Liver (tissue), 9 donors: ENCODE results near the gene UBA7. TPM values are rescaled to one million over a fixed set of nuclear protein-coding genes. Genes with fewer than 3 reads are reported as not detected.

ENCODE experiments used
- DNase-seq: peaks from one replicate; pipeline ENCODE4 v3.0.0-alpha.2; 2017; ENCODE audit warnings: low spot score
- H3K27ac ChIP-seq, 2 donors: one replicate each; pipeline ENCODE4 v1.7.0; 2013; ENCODE audit warnings: inconsistent platforms in 2 of 2, low read length in 2 of 2, control low read depth in 1 of 2, low read depth in 1 of 2, mild to moderate bottlenecking in 1 of 2
- H3K27me3 ChIP-seq, 4 donors: one replicate each; pipeline versions ENCODE4 v1.6.1 to v1.7.0; 2013; ENCODE audit warnings: low read length in 3 of 4, inconsistent platforms in 1 of 4, mild to moderate bottlenecking in 1 of 4, moderate library complexity in 1 of 4; ENCODE audit not compliant: control insufficient read depth in 4 of 4, insufficient read depth in 4 of 4
- H3K36me3 ChIP-seq, 4 donors: one replicate each; pipeline versions ENCODE4 v1.6.1 to v1.7.0; 2013; ENCODE audit warnings: low read length in 3 of 4, mild to moderate bottlenecking in 3 of 4, low read depth in 1 of 4, moderate library complexity in 1 of 4; ENCODE audit not compliant: control insufficient read depth in 4 of 4, insufficient read depth in 3 of 4
- H3K4me1 ChIP-seq, 4 donors: one replicate each; pipeline versions ENCODE4 v1.6.1 to v1.7.0; 2013; ENCODE audit warnings: low read length in 3 of 4, mild to moderate bottlenecking in 3 of 4, moderate library complexity in 1 of 4; ENCODE audit not compliant: control insufficient read depth in 4 of 4, insufficient read depth in 4 of 4
- H3K4me3 ChIP-seq, 3 donors: one replicate each; pipeline versions ENCODE4 v1.6.1 to v1.7.0; 2013; ENCODE audit warnings: low read length in 3 of 3, control low read depth in 1 of 3, low read depth in 1 of 3, mild to moderate bottlenecking in 1 of 3
- H3K9ac ChIP-seq, 2 donors: one replicate each; pipeline ENCODE4 v1.7.0; 2013; ENCODE audit warnings: low read length in 2 of 2, mild to moderate bottlenecking in 2 of 2, moderate library complexity in 2 of 2, control low read depth in 1 of 2, low read depth in 1 of 2
- H3K9me3 ChIP-seq, 4 donors: one replicate each; pipeline versions ENCODE4 v1.6.1 to v1.7.0; 2013; ENCODE audit warnings: low read length in 3 of 4; ENCODE audit not compliant: control insufficient read depth in 4 of 4
- EGR1 ChIP-seq, 2 donors: IDR thresholded peaks; 2 replicates each; pipeline ENCODE4 v1.6.1; 2016 to 2018; ENCODE audit warnings: antibody characterized with exemption in 2 of 2, low read depth in 2 of 2
- FOXA1 ChIP-seq: IDR thresholded peaks from 2 replicates; pipeline ENCODE4 v1.6.1; 2016; ENCODE audit warnings: antibody characterized with exemption
- FOXA2 ChIP-seq: IDR thresholded peaks from 2 replicates; pipeline ENCODE4 v1.6.1; 2016; ENCODE audit warnings: antibody characterized with exemption
- GABPA ChIP-seq, 2 donors: IDR thresholded peaks in 1 of 2; conservative IDR thresholded peaks in 1 of 2; 2 replicates each; pipeline ENCODE4 v1.6.1; 2016; ENCODE audit warnings: antibody characterized with exemption in 2 of 2, mild to moderate bottlenecking in 1 of 2, moderate library complexity in 1 of 2
- HNF4A ChIP-seq, 2 donors: conservative IDR thresholded peaks; 2 replicates each; pipeline ENCODE4 v1.6.1; 2016; ENCODE audit warnings: antibody characterized with exemption in 2 of 2, mild to moderate bottlenecking in 2 of 2
- HNF4G ChIP-seq: IDR thresholded peaks from 2 replicates; pipeline ENCODE4 v1.6.1; 2016; ENCODE audit warnings: antibody characterized with exemption
- JUND ChIP-seq, 2 donors: IDR thresholded peaks; 2 replicates each; pipeline ENCODE4 v1.6.1; 2016; ENCODE audit warnings: antibody characterized with exemption in 2 of 2
- NR2F2 ChIP-seq: IDR thresholded peaks from 2 replicates; pipeline ENCODE4 v1.6.1; 2016; ENCODE audit warnings: antibody characterized with exemption
- RAD21 ChIP-seq, 2 donors: IDR thresholded peaks; 2 replicates each; pipeline ENCODE4 v1.6.1; 2016; ENCODE audit warnings: antibody characterized with exemption in 2 of 2, mild to moderate bottlenecking in 2 of 2
- RXRA ChIP-seq, 2 donors: IDR thresholded peaks; 2 replicates each; pipeline ENCODE4 v1.6.1; 2017 to 2018; ENCODE audit warnings: antibody characterized with exemption in 2 of 2, mild to moderate bottlenecking in 1 of 2
- SP1 ChIP-seq: IDR thresholded peaks from 2 replicates; pipeline ENCODE4 v1.6.1; 2018; ENCODE audit warnings: antibody characterized with exemption, mild to moderate bottlenecking
- TAF1 ChIP-seq: conservative IDR thresholded peaks from 2 replicates; pipeline ENCODE4 v1.6.1; 2016; ENCODE audit warnings: antibody characterized with exemption, mild to moderate bottlenecking
- YY1 ChIP-seq: IDR thresholded peaks from 2 replicates; pipeline ENCODE4 v1.6.1; 2016; ENCODE audit warnings: antibody characterized with exemption, mild to moderate bottlenecking
- WGBS: extraction: QIAGEN DNeasy Blood & Tissue Kit; methylation state at CpG from one replicate; pipeline ENCODE4 v1.1.7; 2013; 5-methylcytosine and 5-hydroxymethylcytosine counted together
- polyA plus RNA-seq, 2 donors: library from polyadenylated mRNA; stranded (reverse) in 1 of 2; unstranded in 1 of 2; fragments of 200-250 nt in 1 of 2; fragments of >200 nt in 1 of 2; fragmentation: Nextera tagmentation in 1 of 2; extraction: Ambion mirVana in 1 of 2; gene quantifications; one replicate each; pipeline versions ENCODE4 v1.2.1 to v1.2.3, GENCODE V29; 2013 to 2015
- total RNA-seq, 2 donors: library from RNA; depleted of rRNA; stranded (reverse); fragments of >200 nt; gene quantifications; one replicate each; pipeline ENCODE4 v1.2.3, GENCODE V29; 2014
- TF ChIP-seq, protein P1 (sequence below): fragments of 150-350 bp; IDR thresholded peaks from 2 replicates; pipeline ENCODE4 v1.5.1; 2017; ENCODE audit warnings: improper control_type of control experiment, low read depth, low read length; ENCODE audit not compliant: missing input control
- TF ChIP-seq, protein P2 (sequence below): IDR thresholded peaks from 2 replicates; pipeline ENCODE4 v1.6.1; 2016; ENCODE audit warnings: antibody characterized with exemption
- TF ChIP-seq, protein P3 (sequence below): IDR thresholded peaks from 2 replicates; pipeline ENCODE4 v1.6.1; 2016; ENCODE audit warnings: antibody characterized with exemption
- TF ChIP-seq, protein P4 (sequence below): IDR thresholded peaks from 2 replicates; pipeline ENCODE4 v1.6.1; 2016; ENCODE audit warnings: antibody characterized with exemption
- TF ChIP-seq, protein P5 (sequence below): IDR thresholded peaks from 2 replicates; pipeline ENCODE4 v1.6.1; 2016; ENCODE audit warnings: antibody characterized with exemption, mild to moderate bottlenecking
- donor health status: healthy.
- donor health status: healthy.
- donor health status: healthy.
- donor health status: healthy.
- donor health status: healthy.

UBA7 gene
- total and polyA plus RNA-seq, 4 donors = 14.6 to 29.5 (median 15.2) TPM

DNA sequence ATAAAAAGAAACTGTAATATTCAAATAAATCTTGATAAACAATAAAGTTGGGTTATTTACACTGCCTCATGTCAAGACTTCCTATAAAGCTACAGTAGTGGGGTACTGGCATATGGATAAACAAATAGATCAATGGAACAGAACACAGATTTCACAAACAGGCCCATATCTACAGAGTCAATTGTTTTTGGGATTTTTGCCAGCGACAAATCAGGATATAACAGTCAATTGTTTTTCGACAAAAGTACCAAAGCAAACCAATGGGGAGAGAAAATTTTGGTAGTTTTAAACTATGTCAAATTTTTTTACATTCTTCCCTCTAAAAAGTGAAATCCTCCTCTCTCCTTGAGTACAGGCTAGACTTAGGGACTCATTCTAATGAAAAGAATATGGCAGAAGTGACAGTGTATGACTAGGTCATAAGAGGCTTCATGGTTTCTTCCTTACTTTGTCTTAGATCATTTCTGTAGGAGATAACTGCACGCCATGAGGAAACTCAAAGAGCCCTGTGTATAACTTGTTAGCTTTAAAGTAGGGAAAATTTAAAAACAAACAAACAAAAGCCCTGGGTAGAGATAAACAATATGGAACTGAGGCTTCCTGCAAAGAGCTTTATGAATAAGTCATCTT, 44.4 kb downstream of the UBA7 start:
- 60% methylated on average over 3 of the region's 3 CpGs for WGBS
- H3K27me3 ChIP-seq = no peaks in the 10 kb centered on the region
- H3K27ac ChIP-seq = no peak overlapping the region
- no peaks in the 10 kb centered on the region for H3K4me1 ChIP-seq
- no peak overlapping the region for H3K4me3 ChIP-seq
- H3K9ac ChIP-seq = no peak overlapping the region
- DNase-seq = no peak
- TF ChIP-seq TAF1 = no peak
- TF ChIP-seq RXRA (IDR thresholded peaks at IDR 0.05) = no peak
- no peak for TF ChIP-seq HNF4A (conservative IDR thresholded peaks at IDR 0.05)
- TF ChIP-seq, protein P1, sequence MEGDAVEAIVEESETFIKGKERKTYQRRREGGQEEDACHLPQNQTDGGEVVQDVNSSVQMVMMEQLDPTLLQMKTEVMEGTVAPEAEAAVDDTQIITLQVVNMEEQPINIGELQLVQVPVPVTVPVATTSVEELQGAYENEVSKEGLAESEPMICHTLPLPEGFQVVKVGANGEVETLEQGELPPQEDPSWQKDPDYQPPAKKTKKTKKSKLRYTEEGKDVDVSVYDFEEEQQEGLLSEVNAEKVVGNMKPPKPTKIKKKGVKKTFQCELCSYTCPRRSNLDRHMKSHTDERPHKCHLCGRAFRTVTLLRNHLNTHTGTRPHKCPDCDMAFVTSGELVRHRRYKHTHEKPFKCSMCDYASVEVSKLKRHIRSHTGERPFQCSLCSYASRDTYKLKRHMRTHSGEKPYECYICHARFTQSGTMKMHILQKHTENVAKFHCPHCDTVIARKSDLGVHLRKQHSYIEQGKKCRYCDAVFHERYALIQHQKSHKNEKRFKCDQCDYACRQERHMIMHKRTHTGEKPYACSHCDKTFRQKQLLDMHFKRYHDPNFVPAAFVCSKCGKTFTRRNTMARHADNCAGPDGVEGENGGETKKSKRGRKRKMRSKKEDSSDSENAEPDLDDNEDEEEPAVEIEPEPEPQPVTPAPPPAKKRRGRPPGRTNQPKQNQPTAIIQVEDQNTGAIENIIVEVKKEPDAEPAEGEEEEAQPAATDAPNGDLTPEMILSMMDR = no peak
- no peak for TF ChIP-seq JUND (IDR thresholded peaks at IDR 0.05)
- no peak for TF ChIP-seq YY1
- TF ChIP-seq NR2F2 = no peak
- TF ChIP-seq FOXA1 = no peak
- TF ChIP-seq, protein P2, sequence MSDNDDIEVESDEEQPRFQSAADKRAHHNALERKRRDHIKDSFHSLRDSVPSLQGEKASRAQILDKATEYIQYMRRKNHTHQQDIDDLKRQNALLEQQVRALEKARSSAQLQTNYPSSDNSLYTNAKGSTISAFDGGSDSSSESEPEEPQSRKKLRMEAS = no peak
- TF ChIP-seq SP1 = no peak
- TF ChIP-seq, protein P3, sequence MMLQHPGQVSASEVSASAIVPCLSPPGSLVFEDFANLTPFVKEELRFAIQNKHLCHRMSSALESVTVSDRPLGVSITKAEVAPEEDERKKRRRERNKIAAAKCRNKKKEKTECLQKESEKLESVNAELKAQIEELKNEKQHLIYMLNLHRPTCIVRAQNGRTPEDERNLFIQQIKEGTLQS = no peak
- TF ChIP-seq HNF4G = no peak
- TF ChIP-seq, protein P4, sequence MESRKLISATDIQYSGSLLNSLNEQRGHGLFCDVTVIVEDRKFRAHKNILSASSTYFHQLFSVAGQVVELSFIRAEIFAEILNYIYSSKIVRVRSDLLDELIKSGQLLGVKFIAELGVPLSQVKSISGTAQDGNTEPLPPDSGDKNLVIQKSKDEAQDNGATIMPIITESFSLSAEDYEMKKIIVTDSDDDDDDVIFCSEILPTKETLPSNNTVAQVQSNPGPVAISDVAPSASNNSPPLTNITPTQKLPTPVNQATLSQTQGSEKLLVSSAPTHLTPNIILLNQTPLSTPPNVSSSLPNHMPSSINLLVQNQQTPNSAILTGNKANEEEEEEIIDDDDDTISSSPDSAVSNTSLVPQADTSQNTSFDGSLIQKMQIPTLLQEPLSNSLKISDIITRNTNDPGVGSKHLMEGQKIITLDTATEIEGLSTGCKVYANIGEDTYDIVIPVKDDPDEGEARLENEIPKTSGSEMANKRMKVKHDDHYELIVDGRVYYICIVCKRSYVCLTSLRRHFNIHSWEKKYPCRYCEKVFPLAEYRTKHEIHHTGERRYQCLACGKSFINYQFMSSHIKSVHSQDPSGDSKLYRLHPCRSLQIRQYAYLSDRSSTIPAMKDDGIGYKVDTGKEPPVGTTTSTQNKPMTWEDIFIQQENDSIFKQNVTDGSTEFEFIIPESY = no peak
- no peak for TF ChIP-seq RAD21 (IDR thresholded peaks at IDR 0.05)
- TF ChIP-seq, protein P5, sequence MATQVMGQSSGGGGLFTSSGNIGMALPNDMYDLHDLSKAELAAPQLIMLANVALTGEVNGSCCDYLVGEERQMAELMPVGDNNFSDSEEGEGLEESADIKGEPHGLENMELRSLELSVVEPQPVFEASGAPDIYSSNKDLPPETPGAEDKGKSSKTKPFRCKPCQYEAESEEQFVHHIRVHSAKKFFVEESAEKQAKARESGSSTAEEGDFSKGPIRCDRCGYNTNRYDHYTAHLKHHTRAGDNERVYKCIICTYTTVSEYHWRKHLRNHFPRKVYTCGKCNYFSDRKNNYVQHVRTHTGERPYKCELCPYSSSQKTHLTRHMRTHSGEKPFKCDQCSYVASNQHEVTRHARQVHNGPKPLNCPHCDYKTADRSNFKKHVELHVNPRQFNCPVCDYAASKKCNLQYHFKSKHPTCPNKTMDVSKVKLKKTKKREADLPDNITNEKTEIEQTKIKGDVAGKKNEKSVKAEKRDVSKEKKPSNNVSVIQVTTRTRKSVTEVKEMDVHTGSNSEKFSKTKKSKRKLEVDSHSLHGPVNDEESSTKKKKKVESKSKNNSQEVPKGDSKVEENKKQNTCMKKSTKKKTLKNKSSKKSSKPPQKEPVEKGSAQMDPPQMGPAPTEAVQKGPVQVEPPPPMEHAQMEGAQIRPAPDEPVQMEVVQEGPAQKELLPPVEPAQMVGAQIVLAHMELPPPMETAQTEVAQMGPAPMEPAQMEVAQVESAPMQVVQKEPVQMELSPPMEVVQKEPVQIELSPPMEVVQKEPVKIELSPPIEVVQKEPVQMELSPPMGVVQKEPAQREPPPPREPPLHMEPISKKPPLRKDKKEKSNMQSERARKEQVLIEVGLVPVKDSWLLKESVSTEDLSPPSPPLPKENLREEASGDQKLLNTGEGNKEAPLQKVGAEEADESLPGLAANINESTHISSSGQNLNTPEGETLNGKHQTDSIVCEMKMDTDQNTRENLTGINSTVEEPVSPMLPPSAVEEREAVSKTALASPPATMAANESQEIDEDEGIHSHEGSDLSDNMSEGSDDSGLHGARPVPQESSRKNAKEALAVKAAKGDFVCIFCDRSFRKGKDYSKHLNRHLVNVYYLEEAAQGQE = no peak
- no peak for TF ChIP-seq GABPA (IDR thresholded peaks at IDR 0.05 in 1 of 2, conservative IDR thresholded peaks at IDR 0.05 in 1 of 2)
- no peak for TF ChIP-seq FOXA2
- no peak for TF ChIP-seq EGR1 (IDR thresholded peaks at IDR 0.05; ENCODE audit: low read depth in 2 of 2)
- no peaks in the 10 kb centered on the region for H3K9me3 ChIP-seq
- H3K36me3 ChIP-seq = peaks cover 0 to 4% (median 0%) of the 10 kb centered on the region in 4 donors
